ENCODE results near the gene SERPINE1. TPM values are rescaled to one million over a fixed set of nuclear protein-coding genes. Genes with fewer than 3 reads are reported as not detected.
A peak's percentile ranks its signal among the peaks of the same experiment; 100 is the strongest.

The SERPINE1 gene
- total and polyA plus RNA-seq, 2 of the 13 experiments (the other 11 are each of a cell fraction or from before 2014, with no cell fraction given): 21.2 to 1,576 TPM

GRCh38 chr7:101104193-101104713 is 22.7 kb upstream of the SERPINE1 start (continued):
- TF ChIP-seq USF2 (IDR thresholded peaks at IDR 0.05; ENCODE audit: low read depth, low read length) (peak; percentile 58; the same call in 1 of the 2 replicates), USF2 (CRISPR knock-in tag; IDR thresholded peaks at IDR 0.05; ENCODE audit: borderline replicate concordance) (peak; percentile 73; the same call in 1 of the 2 replicates), KDM1A (CRISPR knock-in tag; IDR thresholded peaks at IDR 0.05) (no peak), DBP (CRISPR knock-in tag; IDR thresholded peaks at IDR 0.05; ENCODE audit: not compliant biosample characterization) (no peak), CERS6 (CRISPR knock-in tag; IDR thresholded peaks at IDR 0.05) (no peak), ZNF232 (CRISPR knock-in tag; IDR thresholded peaks at IDR 0.05; ENCODE audit: borderline replicate concordance) (0 out of 2 replicates have a peak, but pooled peaks have one; percentile 30), FOXC1 (CRISPR knock-in tag; IDR thresholded peaks at IDR 0.05; ENCODE audit: borderline replicate concordance) (no peak), ZKSCAN8 (CRISPR knock-in tag; IDR thresholded peaks at IDR 0.05; ENCODE audit: borderline replicate concordance) (no peak), HDAC1 (CRISPR knock-in tag; IDR thresholded peaks at IDR 0.05) (peak; percentile 66), ZNF431 (CRISPR knock-in tag; IDR thresholded peaks at IDR 0.05; ENCODE audit: borderline replicate concordance, low read depth) (no peak), ZNF367 (CRISPR knock-in tag; IDR thresholded peaks at IDR 0.05; ENCODE audit: borderline replicate concordance) (no peak), TFDP2 (CRISPR knock-in tag; IDR thresholded peaks at IDR 0.05) (peak; percentile 45; the same call in 1 of the 2 replicates), ZNF577 (CRISPR knock-in tag; IDR thresholded peaks at IDR 0.05; ENCODE audit: borderline replicate concordance, low read depth) (no peak), ZNF570 (CRISPR knock-in tag; IDR thresholded peaks at IDR 0.05; ENCODE audit: borderline replicate concordance) (no peak), TBX3 (IDR thresholded peaks at IDR 0.05; ENCODE audit: borderline replicate concordance) (no peak), TEAD3 (CRISPR knock-in tag; optimal IDR thresholded peaks at IDR 0.05; ENCODE audit: borderline replicate concordance) (peak; percentile 70)
- TF ChIP-seq, protein P1, sequence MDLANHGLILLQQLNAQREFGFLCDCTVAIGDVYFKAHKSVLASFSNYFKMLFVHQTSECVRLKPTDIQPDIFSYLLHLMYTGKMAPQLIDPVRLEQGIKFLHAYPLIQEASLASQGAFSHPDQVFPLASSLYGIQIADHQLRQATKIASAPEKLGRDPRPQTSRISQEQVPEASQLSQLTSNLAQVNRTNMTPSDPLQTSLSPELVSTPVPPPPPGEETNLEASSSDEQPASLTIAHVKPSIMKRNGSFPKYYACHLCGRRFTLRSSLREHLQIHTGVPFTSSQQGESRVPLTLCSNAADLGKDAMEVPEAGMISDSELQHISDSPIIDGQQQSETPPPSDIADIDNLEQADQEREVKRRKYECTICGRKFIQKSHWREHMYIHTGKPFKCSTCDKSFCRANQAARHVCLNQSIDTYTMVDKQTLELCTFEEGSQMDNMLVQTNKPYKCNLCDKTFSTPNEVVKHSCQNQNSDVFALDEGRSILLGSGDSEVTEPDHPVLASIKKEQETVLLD (CRISPR knock-in tag; IDR thresholded peaks at IDR 0.05; ENCODE audit: low read depth): no peak
- TF ChIP-seq, protein P2, sequence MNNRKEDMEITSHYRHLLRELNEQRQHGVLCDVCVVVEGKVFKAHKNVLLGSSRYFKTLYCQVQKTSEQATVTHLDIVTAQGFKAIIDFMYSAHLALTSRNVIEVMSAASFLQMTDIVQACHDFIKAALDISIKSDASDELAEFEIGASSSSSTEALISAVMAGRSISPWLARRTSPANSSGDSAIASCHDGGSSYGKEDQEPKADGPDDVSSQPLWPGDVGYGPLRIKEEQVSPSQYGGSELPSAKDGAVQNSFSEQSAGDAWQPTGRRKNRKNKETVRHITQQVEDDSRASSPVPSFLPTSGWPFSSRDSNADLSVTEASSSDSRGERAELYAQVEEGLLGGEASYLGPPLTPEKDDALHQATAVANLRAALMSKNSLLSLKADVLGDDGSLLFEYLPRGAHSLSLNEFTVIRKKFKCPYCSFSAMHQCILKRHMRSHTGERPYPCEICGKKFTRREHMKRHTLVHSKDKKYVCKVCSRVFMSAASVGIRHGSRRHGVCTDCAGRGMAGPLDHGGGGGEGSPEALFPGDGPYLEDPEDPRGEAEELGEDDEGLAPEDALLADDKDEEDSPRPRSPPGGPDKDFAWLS (CRISPR knock-in tag; IDR thresholded peaks at IDR 0.05; ENCODE audit: borderline replicate concordance): no peak
- TF ChIP-seq, protein P3, sequence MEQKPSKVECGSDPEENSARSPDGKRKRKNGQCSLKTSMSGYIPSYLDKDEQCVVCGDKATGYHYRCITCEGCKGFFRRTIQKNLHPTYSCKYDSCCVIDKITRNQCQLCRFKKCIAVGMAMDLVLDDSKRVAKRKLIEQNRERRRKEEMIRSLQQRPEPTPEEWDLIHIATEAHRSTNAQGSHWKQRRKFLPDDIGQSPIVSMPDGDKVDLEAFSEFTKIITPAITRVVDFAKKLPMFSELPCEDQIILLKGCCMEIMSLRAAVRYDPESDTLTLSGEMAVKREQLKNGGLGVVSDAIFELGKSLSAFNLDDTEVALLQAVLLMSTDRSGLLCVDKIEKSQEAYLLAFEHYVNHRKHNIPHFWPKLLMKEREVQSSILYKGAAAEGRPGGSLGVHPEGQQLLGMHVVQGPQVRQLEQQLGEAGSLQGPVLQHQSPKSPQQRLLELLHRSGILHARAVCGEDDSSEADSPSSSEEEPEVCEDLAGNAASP (CRISPR knock-in tag; IDR thresholded peaks at IDR 0.05; ENCODE audit: borderline replicate concordance): 0 out of 2 replicates have a peak, but pooled peaks have one; percentile 40

Measured in HepG2 (cell line).